A673 (cell line): Measurements from ENCODE around the gene BRSK2. TPM values are rescaled to one million over a fixed set of nuclear protein-coding genes. Genes with fewer than 3 reads are reported as not detected.
"Not testable (repeated sequence)": the region's sequence is repeated elsewhere in the genome, so short reads cannot be mapped to it uniquely, and the experiment has no call there.

ENCODE experiments used
- BruUV-seq: library from RNA; stranded (reverse); fragments of 400-500 nt; replicated peaks from 2 replicates; lab custom pipeline; 2021; lab: Mats Ljungman, UMichigan
- CTCF ChIA-PET: fragments of 300-600 bp; sonication (Branson Sonifier 250); formaldehyde crosslinking; loops from one replicate; lab custom pipeline; 2022; ENCODE audit warnings: antibody characterized with exemption; lab: Charles Lee
- POLR2A ChIA-PET: fragments of 300-600 bp; sonication (Branson Sonifier 250); formaldehyde crosslinking; loops from one replicate; lab custom pipeline; 2022; ENCODE audit warnings: antibody characterized with exemption; ENCODE audit not compliant: low non-redundant PET; lab: Charles Lee
- DNase-seq: peaks from one replicate; pipeline ENCODE4 v3.0.0-alpha.2; 2015; ENCODE audit warnings: low spot score
- H3K27ac ChIP-seq: fragments of 200-600 bp; sonication (generic); 2 replicates; pipeline ENCODE4 v1.5.1; 2016; ENCODE audit warnings: mixed run types, low read depth, mild to moderate bottlenecking, mixed read lengths, antibody characterized with exemption, low read length; ENCODE audit not compliant: poor library complexity, severe bottlenecking
- H3K27me3 ChIP-seq: fragments of 200-600 bp; sonication (generic); replicated peaks from 2 replicates; pipeline ENCODE4 v1.6.1; 2017; ENCODE audit warnings: mixed run types, low read depth, mild to moderate bottlenecking, mixed read lengths, antibody characterized with exemption, low read length; ENCODE audit not compliant: insufficient read depth, poor library complexity
- H3K36me3 ChIP-seq: fragments of 200-600 bp; sonication (generic); 2 replicates; pipeline ENCODE4 v1.6.1; 2016; ENCODE audit warnings: mixed run types, mild to moderate bottlenecking, mixed read lengths, antibody characterized with exemption, low read length; ENCODE audit not compliant: insufficient read depth, poor library complexity, severe bottlenecking
- H3K4me1 ChIP-seq: fragments of 200-600 bp; sonication (generic); 2 replicates; pipeline ENCODE4 v1.6.1; 2017; ENCODE audit warnings: mixed run types, mild to moderate bottlenecking, mixed read lengths, antibody characterized with exemption, low read length; ENCODE audit not compliant: insufficient read depth, poor library complexity, severe bottlenecking
- H3K4me3 ChIP-seq: fragments of 200-600 bp; sonication (generic); 2 replicates; pipeline ENCODE4 v1.5.1; 2016; ENCODE audit warnings: low read depth, mixed run types, mild to moderate bottlenecking, mixed read lengths, low read length; ENCODE audit not compliant: poor library complexity, severe bottlenecking
- H3K9me3 ChIP-seq: fragments of 200-600 bp; sonication (generic); 2 replicates; pipeline ENCODE4 v1.6.1; 2016; ENCODE audit warnings: mixed run types, low read depth, mild to moderate bottlenecking, mixed read lengths, antibody characterized with exemption, low read length; ENCODE audit not compliant: poor library complexity, severe bottlenecking
- EZH2 ChIP-seq: fragments of 200-600 bp; sonication (generic); IDR thresholded peaks from 2 replicates; pipeline ENCODE4 v1.6.1; 2017; ENCODE audit warnings: borderline replicate concordance, low read depth, mild to moderate bottlenecking, mixed read lengths, antibody characterized with exemption, low read length; ENCODE audit not compliant: poor library complexity, severe bottlenecking
- intact Hi-C: fragments of 100-400 bp; cut with micrococcal nuclease; formaldehyde crosslinking; loops from one replicate; pipeline ENCODE4 v1.10.0; 2022; ENCODE audit not compliant: unreplicated experiment
- total RNA-seq: library from RNA; stranded (reverse); gene quantifications from 2 replicates; pipeline ENCODE4 v1.2.3, GENCODE V29; 2021
- TF ChIP-seq, protein P1 (sequence below): fragments of 300-800, 200-600 bp; sonication (generic); conservative IDR thresholded peaks from 2 replicates; pipeline ENCODE4 v1.5.1; 2017; ENCODE audit warnings: low read depth, mild to moderate bottlenecking, antibody characterized with exemption, low read length, moderate library complexity, mixed read lengths

Gene BRSK2
- total RNA-seq, 1 experiment from 2014 or later: 2.2 TPM

DNA sequence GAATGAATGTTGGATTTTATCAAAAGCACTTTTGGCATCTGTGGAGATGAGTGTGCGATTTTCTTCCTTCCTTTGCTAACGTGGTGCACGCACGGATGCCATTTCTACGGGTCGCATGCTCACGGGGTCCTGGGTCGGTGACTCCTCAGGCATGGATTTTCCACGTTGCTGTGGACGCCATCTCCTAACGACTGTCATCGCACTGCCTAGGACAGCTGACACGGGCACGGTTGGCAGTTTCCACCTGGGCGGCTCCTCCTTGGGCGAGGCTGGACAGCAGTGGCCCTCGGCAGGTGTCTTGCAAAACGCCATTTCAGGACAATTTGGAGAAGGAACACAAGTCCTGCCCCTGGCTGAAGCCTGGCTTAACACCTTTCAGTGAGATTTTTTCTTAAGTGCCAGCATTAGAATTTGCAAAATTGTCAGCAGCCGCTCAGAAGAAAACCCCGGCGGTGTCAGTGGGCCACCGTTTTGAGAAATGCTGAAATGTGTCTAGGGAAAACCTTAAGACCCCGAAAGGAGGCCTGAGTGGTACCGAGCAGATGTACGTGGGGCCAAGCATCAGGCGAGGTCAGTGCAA lies 45.6 kb upstream of the BRSK2 start:
- ChIA-PET CTCF (no interaction called here), POLR2A (no interaction called here)
- Histone ChIP-seq H3K4me1 (no peaks in the 10 kb centered on the region), H3K9me3 (no peaks in the 10 kb centered on the region), H3K27ac (no peak overlapping the region), H3K4me3 (no peak overlapping the region), H3K27me3 (no peaks in the 10 kb centered on the region), H3K36me3 (no peaks in the 10 kb centered on the region)
- no peak for DNase-seq
- no TSS peak for BruUV-seq
- TF ChIP-seq EZH2: no peak
- TF ChIP-seq, protein P1, sequence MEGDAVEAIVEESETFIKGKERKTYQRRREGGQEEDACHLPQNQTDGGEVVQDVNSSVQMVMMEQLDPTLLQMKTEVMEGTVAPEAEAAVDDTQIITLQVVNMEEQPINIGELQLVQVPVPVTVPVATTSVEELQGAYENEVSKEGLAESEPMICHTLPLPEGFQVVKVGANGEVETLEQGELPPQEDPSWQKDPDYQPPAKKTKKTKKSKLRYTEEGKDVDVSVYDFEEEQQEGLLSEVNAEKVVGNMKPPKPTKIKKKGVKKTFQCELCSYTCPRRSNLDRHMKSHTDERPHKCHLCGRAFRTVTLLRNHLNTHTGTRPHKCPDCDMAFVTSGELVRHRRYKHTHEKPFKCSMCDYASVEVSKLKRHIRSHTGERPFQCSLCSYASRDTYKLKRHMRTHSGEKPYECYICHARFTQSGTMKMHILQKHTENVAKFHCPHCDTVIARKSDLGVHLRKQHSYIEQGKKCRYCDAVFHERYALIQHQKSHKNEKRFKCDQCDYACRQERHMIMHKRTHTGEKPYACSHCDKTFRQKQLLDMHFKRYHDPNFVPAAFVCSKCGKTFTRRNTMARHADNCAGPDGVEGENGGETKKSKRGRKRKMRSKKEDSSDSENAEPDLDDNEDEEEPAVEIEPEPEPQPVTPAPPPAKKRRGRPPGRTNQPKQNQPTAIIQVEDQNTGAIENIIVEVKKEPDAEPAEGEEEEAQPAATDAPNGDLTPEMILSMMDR: no peak
- intact Hi-C loops: no loop called here

DNA sequence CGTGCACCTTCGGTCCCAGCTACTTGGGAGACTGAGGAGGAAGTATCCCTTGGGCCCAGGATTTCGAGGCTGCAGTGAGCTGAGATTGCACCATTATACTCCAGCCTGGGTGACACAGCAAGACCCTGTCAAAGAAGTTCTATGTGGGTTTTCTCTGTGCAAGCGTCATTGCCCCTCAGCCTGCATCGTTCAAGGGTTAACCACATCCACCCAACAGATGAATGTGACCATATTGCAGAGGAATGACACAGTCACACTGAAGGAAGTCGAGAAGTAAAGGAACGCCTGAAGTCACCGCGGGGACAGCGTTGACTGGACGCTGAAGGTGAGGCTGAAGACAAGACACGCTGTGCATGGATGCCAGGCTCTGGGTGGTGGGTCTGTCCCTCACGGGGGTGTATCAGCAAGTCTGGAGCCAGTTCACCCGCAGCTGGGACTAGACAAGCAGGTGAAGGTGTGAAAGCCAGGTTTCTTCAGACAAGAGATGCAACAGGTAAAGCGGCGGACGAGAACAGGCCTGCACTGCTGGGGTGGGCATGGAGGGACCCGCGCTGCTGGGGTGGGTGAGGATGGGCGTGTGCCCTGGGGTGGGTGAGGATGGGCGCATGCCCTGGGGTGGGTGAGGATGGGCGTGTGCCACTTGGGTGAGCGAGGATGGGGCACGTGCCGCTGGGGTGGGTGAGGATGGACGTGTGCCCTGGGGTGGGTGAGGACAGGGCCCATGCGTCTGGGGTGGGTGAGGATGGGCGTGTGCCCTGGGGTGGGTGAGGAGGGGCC lies 43.8 kb upstream of the BRSK2 start:
- H3K36me3 ChIP-seq: no peaks in the 10 kb centered on the region
- POLR2A ChIA-PET: no interaction called here
- no TSS peak for BruUV-seq
- intact Hi-C loops: no loop called here
- no peaks in the 10 kb centered on the region for H3K27me3 ChIP-seq
- no peak for DNase-seq
- H3K27ac ChIP-seq: no peak overlapping the region
- no peak overlapping the region for H3K4me3 ChIP-seq
- H3K4me1 ChIP-seq: no peaks in the 10 kb centered on the region
- H3K9me3 ChIP-seq: no peaks in the 10 kb centered on the region
- TF ChIP-seq, protein P1: no peak
- no peak for TF ChIP-seq EZH2
- CTCF ChIA-PET: no interaction called here

DNA sequence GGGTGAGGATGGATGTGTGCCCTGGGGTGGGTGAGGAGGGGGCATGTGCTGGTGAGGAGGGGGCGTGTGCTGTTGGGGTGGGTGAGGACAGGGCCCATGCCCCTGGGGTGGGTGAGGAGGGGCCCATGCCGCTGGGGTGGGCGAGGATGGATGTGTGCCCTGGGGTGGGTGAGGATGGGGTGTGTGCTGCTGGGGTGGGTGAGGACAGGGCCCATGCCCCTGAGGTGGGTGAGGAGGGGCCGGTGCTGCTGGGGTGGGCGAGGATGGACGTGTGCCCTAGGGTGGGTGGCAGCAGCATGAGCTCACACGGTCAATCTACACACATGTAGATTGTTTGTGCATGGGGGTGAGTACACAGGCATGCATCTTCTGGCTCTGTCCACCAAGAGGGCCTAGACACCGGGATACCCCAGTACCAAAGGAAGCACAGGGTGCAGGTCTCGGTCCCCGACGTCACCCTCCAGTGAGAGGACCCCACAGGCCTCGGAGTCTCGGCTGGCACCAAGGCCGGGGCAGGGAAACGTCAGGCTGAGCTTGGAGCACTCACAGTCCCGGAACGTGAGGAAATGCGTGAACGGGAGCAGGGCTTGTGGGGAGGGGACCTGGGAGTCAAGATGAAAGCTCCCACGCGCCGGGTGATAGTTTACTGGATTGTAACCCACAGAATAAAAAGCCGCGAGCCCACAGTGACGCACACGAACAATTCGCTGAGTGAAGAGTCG lies 42.9 kb upstream of the BRSK2 start:
- intact Hi-C loops: no loop called here
- CTCF ChIA-PET: no interaction called here

DNA sequence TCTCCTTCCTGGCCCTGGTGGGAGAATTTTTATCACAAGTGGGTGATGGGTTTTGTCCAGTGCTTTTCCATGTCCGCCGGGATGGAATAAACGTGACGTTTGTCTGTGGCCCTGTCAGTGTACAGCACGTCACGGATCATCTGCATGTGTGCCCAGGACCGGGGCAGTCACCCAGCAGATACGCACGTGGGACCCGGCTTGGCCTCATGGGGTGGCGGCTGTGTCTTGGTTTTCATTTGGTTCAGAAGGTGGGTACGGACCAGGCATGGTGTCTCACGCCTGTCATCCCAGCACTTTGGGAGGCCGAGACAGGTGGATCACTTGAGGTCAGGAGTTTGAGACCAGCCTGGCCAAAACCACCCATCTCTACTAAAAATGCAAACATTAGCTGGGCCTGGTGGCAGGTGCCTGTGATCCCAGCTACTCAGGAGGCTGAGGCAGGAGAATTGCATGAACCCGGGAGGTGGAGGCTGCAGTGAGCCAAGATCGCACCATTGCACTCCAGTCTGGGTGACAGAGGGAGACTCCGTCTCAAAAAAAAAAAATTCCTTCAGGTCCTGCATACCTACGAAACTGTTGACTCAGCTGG lies 42.2 kb upstream of the BRSK2 start:
- intact Hi-C loops, CTCF ChIA-PET, H3K4me3 ChIP-seq, H3K4me1 ChIP-seq, BruUV-seq, DNase-seq, H3K27ac ChIP-seq, H3K36me3 ChIP-seq, H3K9me3 ChIP-seq, POLR2A ChIA-PET, H3K27me3 ChIP-seq: not testable (repeated sequence)

More for the DNA sequence above, 42.9 kb upstream of the BRSK2 start:
- Histone ChIP-seq H3K27me3 (no peaks in the 10 kb centered on the region), H3K4me3 (no peak overlapping the region), H3K4me1 (no peaks in the 10 kb centered on the region), H3K36me3 (no peaks in the 10 kb centered on the region), H3K9me3 (no peaks in the 10 kb centered on the region), H3K27ac (no peak overlapping the region)
- POLR2A ChIA-PET: no interaction called here
- BruUV-seq: no TSS peak
- no peak for TF ChIP-seq EZH2
- DNase-seq: no peak
